Hepatocyte (in vitro differentiated cells): ENCODE data around the gene PPP4R1. TPM values are rescaled to one million over a fixed set of nuclear protein-coding genes. Genes with fewer than 3 reads are reported as not detected.
A peak's percentile ranks its signal among the peaks of the same experiment; 100 is the strongest.

ENCODE experiments used
- DNase-seq: peaks from one replicate; pipeline ENCODE4 v3.0.0-alpha.2; 2016; ENCODE audit warnings: low spot score
- H2AFZ ChIP-seq: fragments of 200-600 bp; sonication (generic); 2 replicates; pipeline ENCODE4 v1.6.0; 2016; ENCODE audit warnings: antibody characterized with exemption, mild to moderate bottlenecking
- H3K27ac ChIP-seq: fragments of 200-600 bp; sonication (generic); 2 replicates; pipeline ENCODE4 v1.5.1; 2016; ENCODE audit warnings: mild to moderate bottlenecking
- H3K27me3 ChIP-seq: fragments of 200-600 bp; sonication (generic); 2 replicates; pipeline ENCODE4 v1.6.1; 2016
- H3K36me3 ChIP-seq: fragments of 200-600 bp; sonication (generic); replicated peaks from 2 replicates; pipeline ENCODE4 v1.5.1; 2016; ENCODE audit warnings: low read depth; ENCODE audit not compliant: insufficient read depth
- H3K4me1 ChIP-seq: fragments of 200-600 bp; sonication (generic); 2 replicates; pipeline ENCODE4 v1.5.1; 2016; ENCODE audit warnings: mild to moderate bottlenecking, moderate library complexity; ENCODE audit not compliant: insufficient read depth
- H3K4me2 ChIP-seq: fragments of 200-600 bp; sonication (generic); 2 replicates; pipeline ENCODE4 v1.6.0; 2016
- H3K4me3 ChIP-seq: fragments of 200-600 bp; sonication (generic); 2 replicates; pipeline ENCODE4 v1.5.1; 2016; ENCODE audit warnings: mild to moderate bottlenecking
- H3K79me2 ChIP-seq: fragments of 200-600 bp; sonication (generic); 2 replicates; pipeline ENCODE4 v1.6.0; 2017; ENCODE audit warnings: mild to moderate bottlenecking
- H3K9me2 ChIP-seq: fragments of 200-600 bp; sonication (generic); replicated peaks from 2 replicates; pipeline ENCODE4 v1.6.0; 2017; ENCODE audit warnings: mild to moderate bottlenecking; ENCODE audit not compliant: insufficient read depth
- H3K9me3 ChIP-seq: fragments of 200-600 bp; sonication (generic); 2 replicates; pipeline ENCODE4 v1.5.1; 2016; ENCODE audit warnings: low read depth, mild to moderate bottlenecking
- H4K20me1 ChIP-seq: fragments of 200-600 bp; sonication (generic); 2 replicates; pipeline ENCODE4 v1.6.0; 2016; ENCODE audit warnings: mild to moderate bottlenecking; ENCODE audit not compliant: insufficient read depth, poor library complexity, severe bottlenecking
- EZH2 ChIP-seq: fragments of 200-600 bp; sonication (generic); IDR thresholded peaks from 2 replicates; pipeline ENCODE4 v1.6.1; 2016; ENCODE audit warnings: antibody characterized with exemption, mild to moderate bottlenecking, borderline replicate concordance
- EZH2phosphoT487 ChIP-seq: fragments of 200-600 bp; sonication (generic); IDR thresholded peaks from one replicate; pipeline ENCODE4 v1.6.1; 2018; ENCODE audit warnings: antibody characterized with exemption, mild to moderate bottlenecking, low read depth, moderate library complexity; ENCODE audit not compliant: unreplicated experiment, severe bottlenecking
- WGBS: methylation state at CpG from one replicate; pipeline ENCODE4 v1.1.6; 2016; ENCODE audit warnings: low lambda C conversion rate; ENCODE audit errors: missing lambda C conversion rate; 5-methylcytosine and 5-hydroxymethylcytosine counted together
- polyA plus RNA-seq: library from polyadenylated mRNA; unstranded; fragments of >200 nt; fragmentation: Nextera tagmentation; extraction: Ambion mirVana; gene quantifications from 2 replicates; pipeline ENCODE4 v1.2.1, GENCODE V29; 2016
- total RNA-seq: library from RNA; depleted of rRNA; stranded (reverse); fragments of >200 nt; gene quantifications from 2 replicates; pipeline ENCODE4 v1.2.3, GENCODE V29; 2014
- TF ChIP-seq, protein P1 (sequence below): fragments of 200-600 bp; sonication (generic); IDR thresholded peaks from 2 replicates; pipeline ENCODE4 v1.5.1; 2016; ENCODE audit warnings: antibody characterized with exemption, mild to moderate bottlenecking; ENCODE audit not compliant: poor library complexity

Gene PPP4R1
- total and polyA plus RNA-seq, 2 experiments from 2014 or later = 34.5 to 93.6 TPM

- H3K4me2 ChIP-seq = peak overlapping the region; percentile 73
- WGBS = 65% methylated on average over 3 of the region's 3 CpGs
- DNase-seq = peak; percentile 61
- no peak overlapping the region for H2AFZ ChIP-seq
- H3K27me3 ChIP-seq = no peaks in the 10 kb centered on the region
- no peaks in the 10 kb centered on the region for H3K9me2 ChIP-seq
- peak overlapping the region; percentile 99 for H3K27ac ChIP-seq
- peaks cover 25% of the 10 kb centered on the region for H3K4me1 ChIP-seq
- peak overlapping the region; percentile 8 for H3K4me3 ChIP-seq
- TF ChIP-seq, protein P1, sequence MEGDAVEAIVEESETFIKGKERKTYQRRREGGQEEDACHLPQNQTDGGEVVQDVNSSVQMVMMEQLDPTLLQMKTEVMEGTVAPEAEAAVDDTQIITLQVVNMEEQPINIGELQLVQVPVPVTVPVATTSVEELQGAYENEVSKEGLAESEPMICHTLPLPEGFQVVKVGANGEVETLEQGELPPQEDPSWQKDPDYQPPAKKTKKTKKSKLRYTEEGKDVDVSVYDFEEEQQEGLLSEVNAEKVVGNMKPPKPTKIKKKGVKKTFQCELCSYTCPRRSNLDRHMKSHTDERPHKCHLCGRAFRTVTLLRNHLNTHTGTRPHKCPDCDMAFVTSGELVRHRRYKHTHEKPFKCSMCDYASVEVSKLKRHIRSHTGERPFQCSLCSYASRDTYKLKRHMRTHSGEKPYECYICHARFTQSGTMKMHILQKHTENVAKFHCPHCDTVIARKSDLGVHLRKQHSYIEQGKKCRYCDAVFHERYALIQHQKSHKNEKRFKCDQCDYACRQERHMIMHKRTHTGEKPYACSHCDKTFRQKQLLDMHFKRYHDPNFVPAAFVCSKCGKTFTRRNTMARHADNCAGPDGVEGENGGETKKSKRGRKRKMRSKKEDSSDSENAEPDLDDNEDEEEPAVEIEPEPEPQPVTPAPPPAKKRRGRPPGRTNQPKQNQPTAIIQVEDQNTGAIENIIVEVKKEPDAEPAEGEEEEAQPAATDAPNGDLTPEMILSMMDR = peak; percentile 61
- no peak for TF ChIP-seq EZH2
- H3K79me2 ChIP-seq = peaks cover 67% of the 10 kb centered on the region
- H3K9me3 ChIP-seq = no peaks in the 10 kb centered on the region
- H3K36me3 ChIP-seq = no peaks in the 10 kb centered on the region
- H4K20me1 ChIP-seq = peaks cover 39% of the 10 kb centered on the region
Measured at GRCh38 chr18:9612215-9612830, 2.0 kb downstream of the PPP4R1 start.

- WGBS = 79% methylated on average over 7 of the region's 7 CpGs
Measured at GRCh38 chr18:9609190-9609589, 5.2 kb downstream of the PPP4R1 start.

GRCh38 chr18:9608728-9609127 is 5.6 kb downstream of the PPP4R1 start:
- Histone ChIP-seq H3K4me3 (no peak overlapping the region), H3K36me3 (no peaks in the 10 kb centered on the region), H2AFZ (no peak overlapping the region), H3K27ac (peak overlapping the region; percentile 39), H3K79me2 (peaks cover 98% of the 10 kb centered on the region), H3K27me3 (no peaks in the 10 kb centered on the region), H4K20me1 (peaks cover 65% of the 10 kb centered on the region), H3K9me2 (no peaks in the 10 kb centered on the region), H3K4me2 (peak overlapping the region; percentile 34), H3K9me3 (no peaks in the 10 kb centered on the region), H3K4me1 (peaks cover 18% of the 10 kb centered on the region)
- TF ChIP-seq EZH2phosphoT487 = no peak
- TF ChIP-seq, protein P1 = no peak
- TF ChIP-seq EZH2 = no peak
- no peak for DNase-seq
- 11% methylated on average over 1 of the region's 1 CpG for WGBS

More at GRCh38 chr18:9609190-9609589, 5.2 kb downstream of the PPP4R1 start:
- Histone ChIP-seq H4K20me1 (peaks cover 62% of the 10 kb centered on the region), H3K27me3 (no peaks in the 10 kb centered on the region), H3K36me3 (no peaks in the 10 kb centered on the region), H3K9me2 (no peaks in the 10 kb centered on the region), H3K4me1 (peaks cover 18% of the 10 kb centered on the region), H3K9me3 (no peaks in the 10 kb centered on the region), H3K4me2 (peak overlapping the region; percentile 34), H3K79me2 (peaks cover 94% of the 10 kb centered on the region), H3K4me3 (no peak overlapping the region), H3K27ac (peak overlapping the region; percentile 39), H2AFZ (no peak overlapping the region)
- no peak for DNase-seq
- TF ChIP-seq EZH2phosphoT487 (no peak), EZH2 (no peak)
- TF ChIP-seq, protein P1 = no peak
